Adrenal gland (tissue), 5 donors: ENCODE results near the gene EBNA1BP2.

Experiments used
- POLR2A ChIP-seq, 2 donors: fragments of 450-650 bp; IDR thresholded peaks; one replicate each; pipeline ENCODE4 v1.6.1; 2017; ENCODE audit warnings: antibody characterized with exemption in 2 of 2, mild to moderate bottlenecking in 2 of 2, moderate library complexity in 1 of 2
- TF ChIP-seq, protein P1 (sequence below), 6 experiments: fragments of 450-650 bp in 4 of 6; fragments of 200-600 bp in 2 of 6; sonication (generic) in 1 of 6; IDR thresholded peaks; 1 replicate in 5 of 6; 2 replicates in 1 of 6; pipeline versions ENCODE4 v1.5.1 to v1.8.0; 2016 to 2021; ENCODE audit warnings: antibody characterized with exemption in 6 of 6, mild to moderate bottlenecking in 2 of 6, moderate library complexity in 1 of 6
- donor health status: DM: no; HTN: no; CAD: no.

DNA sequence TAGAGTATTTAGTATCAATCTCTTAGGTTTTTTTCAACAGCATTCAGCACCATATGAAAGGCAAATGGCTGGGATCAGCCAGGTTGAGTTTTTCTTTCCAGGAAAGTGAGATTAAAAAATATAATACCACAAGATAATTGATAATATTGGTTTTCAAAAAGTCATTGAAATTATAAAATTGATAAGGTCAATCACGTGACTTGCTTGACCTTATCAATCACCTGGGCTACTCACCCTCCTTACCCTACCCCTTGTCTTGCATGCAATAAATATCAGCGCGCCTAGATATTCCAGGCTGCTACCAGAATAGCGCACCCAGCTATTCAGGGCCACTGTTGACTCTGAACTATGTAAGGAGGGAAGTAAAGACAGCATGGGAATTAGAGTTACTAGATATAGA, 31.5 kb downstream of the EBNA1BP2 start:
- TF ChIP-seq, protein P1, sequence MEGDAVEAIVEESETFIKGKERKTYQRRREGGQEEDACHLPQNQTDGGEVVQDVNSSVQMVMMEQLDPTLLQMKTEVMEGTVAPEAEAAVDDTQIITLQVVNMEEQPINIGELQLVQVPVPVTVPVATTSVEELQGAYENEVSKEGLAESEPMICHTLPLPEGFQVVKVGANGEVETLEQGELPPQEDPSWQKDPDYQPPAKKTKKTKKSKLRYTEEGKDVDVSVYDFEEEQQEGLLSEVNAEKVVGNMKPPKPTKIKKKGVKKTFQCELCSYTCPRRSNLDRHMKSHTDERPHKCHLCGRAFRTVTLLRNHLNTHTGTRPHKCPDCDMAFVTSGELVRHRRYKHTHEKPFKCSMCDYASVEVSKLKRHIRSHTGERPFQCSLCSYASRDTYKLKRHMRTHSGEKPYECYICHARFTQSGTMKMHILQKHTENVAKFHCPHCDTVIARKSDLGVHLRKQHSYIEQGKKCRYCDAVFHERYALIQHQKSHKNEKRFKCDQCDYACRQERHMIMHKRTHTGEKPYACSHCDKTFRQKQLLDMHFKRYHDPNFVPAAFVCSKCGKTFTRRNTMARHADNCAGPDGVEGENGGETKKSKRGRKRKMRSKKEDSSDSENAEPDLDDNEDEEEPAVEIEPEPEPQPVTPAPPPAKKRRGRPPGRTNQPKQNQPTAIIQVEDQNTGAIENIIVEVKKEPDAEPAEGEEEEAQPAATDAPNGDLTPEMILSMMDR (IDR thresholded peaks at IDR 0.05), result no peak
- no peak for TF ChIP-seq POLR2A (IDR thresholded peaks at IDR 0.05)
